Panc1 (cell line): Measurements from ENCODE around the gene NFATC1. TPM values are rescaled to one million over a fixed set of nuclear protein-coding genes. Genes with fewer than 3 reads are reported as not detected.

Experiments
- ATAC-seq: fragments of 200-7000 bp; cut with Tn5 transposase; 2 replicates; pipeline ENCODE4 v1.9.1; 2020; ENCODE audit warnings: mild to moderate bottlenecking, moderate library complexity
- BruUV-seq: library from RNA; stranded (reverse); fragments of 400-500 nt; replicated peaks from 2 replicates; lab custom pipeline; 2021; lab: Mats Ljungman, UMichigan
- CTCF ChIA-PET: fragments of 300-600 bp; sonication (Branson Sonifier 250); formaldehyde crosslinking; loops from one replicate; lab custom pipeline; 2022; ENCODE audit warnings: antibody characterized with exemption; lab: Charles Lee
- POLR2A ChIA-PET: fragments of 300-600 bp; sonication (Branson Sonifier 250); formaldehyde crosslinking; loops from one replicate; lab custom pipeline; 2022; ENCODE audit warnings: antibody characterized with exemption; lab: Charles Lee
- DNase-seq: peaks from one replicate; pipeline ENCODE4 v3.0.0-alpha.2; 2010; ENCODE audit warnings: low read depth, low spot score
- H3K27ac ChIP-seq: 2 replicates; pipeline ENCODE4 v1.5.1; 2011; ENCODE audit warnings: mild to moderate bottlenecking, low read length, inconsistent platforms
- H3K27me3 ChIP-seq: fragments of 200-500 bp; sonication (Bioruptor generic); 2 replicates; pipeline ENCODE4 v1.6.0; 2014; ENCODE audit warnings: low read length, inconsistent platforms; ENCODE audit not compliant: control insufficient read depth, insufficient read depth
- H3K36me3 ChIP-seq: fragments of 200-500 bp; sonication (Bioruptor generic); 2 replicates; pipeline ENCODE4 v1.5.1; 2014; ENCODE audit warnings: inconsistent platforms, mild to moderate bottlenecking, low read length, moderate library complexity; ENCODE audit not compliant: control insufficient read depth, insufficient read depth
- H3K4me1 ChIP-seq: 2 replicates; pipeline ENCODE4 v1.5.1; 2011; ENCODE audit warnings: inconsistent platforms, mild to moderate bottlenecking, low read length, moderate library complexity; ENCODE audit not compliant: control insufficient read depth, insufficient read depth
- H3K4me3 ChIP-seq, 2 experiments: 2 replicates each; pipeline ENCODE4 v1.5.1; 2011 to 2012; ENCODE audit warnings: low read depth in 2 of 2, low read length in 2 of 2, mild to moderate bottlenecking in 2 of 2, inconsistent platforms in 1 of 2, moderate library complexity in 1 of 2
- H3K9me3 ChIP-seq: fragments of 200-500 bp; sonication (Bioruptor generic); 2 replicates; pipeline ENCODE4 v1.5.1; 2014; ENCODE audit warnings: low read depth, mild to moderate bottlenecking, inconsistent platforms, low read length, moderate library complexity; ENCODE audit not compliant: control insufficient read depth, insufficient read depth
- POLR2AphosphoS5 ChIP-seq: IDR thresholded peaks from 2 replicates; pipeline ENCODE4 v1.6.1; 2012; ENCODE audit warnings: mild to moderate bottlenecking, low read depth, low read length, moderate library complexity
- SIN3A ChIP-seq: IDR thresholded peaks from 2 replicates; pipeline ENCODE4 v1.6.1; 2012; ENCODE audit warnings: low read depth, mild to moderate bottlenecking, low read length, moderate library complexity, borderline replicate concordance; ENCODE audit not compliant: insufficient read depth
- TCF7L2 ChIP-seq: IDR thresholded peaks from 2 replicates; pipeline ENCODE4 v1.6.1; 2011; ENCODE audit warnings: mild to moderate bottlenecking, low read depth, low read length, inconsistent platforms
- in situ Hi-C: cut with HindIII; loops from 2 replicates; pipeline ENCODE4 v1.10.0; 2016; ENCODE audit warnings: low sequenced_read_pairs, low pct_unique_long_range_greater_than_20kb
- intact Hi-C: fragments of 100-400 bp; cut with micrococcal nuclease; formaldehyde crosslinking; loops from one replicate; pipeline ENCODE4 v1.10.0; 2022; ENCODE audit not compliant: unreplicated experiment
- total RNA-seq: library from RNA; stranded (reverse); gene quantifications from one replicate; pipeline ENCODE4 v1.2.1, GENCODE V29; 2021; ENCODE audit not compliant: unreplicated experiment
- TF ChIP-seq, protein P1 (sequence below): fragments of 450-650 bp; IDR thresholded peaks from 2 replicates; pipeline ENCODE4 v1.5.1; 2017; ENCODE audit warnings: mild to moderate bottlenecking
- TF ChIP-seq, protein P2 (sequence below), 2 experiments: IDR thresholded peaks; 2 replicates each; pipeline ENCODE4 v1.6.1; 2011 to 2012; ENCODE audit warnings: low read depth in 2 of 2, control low read depth in 1 of 2, low read length in 1 of 2, mild to moderate bottlenecking in 1 of 2, moderate library complexity in 1 of 2; ENCODE audit not compliant: insufficient read depth in 1 of 2

The NFATC1 gene
- total RNA-seq, 1 experiment from 2014 or later, result 30.8 TPM

DNA sequence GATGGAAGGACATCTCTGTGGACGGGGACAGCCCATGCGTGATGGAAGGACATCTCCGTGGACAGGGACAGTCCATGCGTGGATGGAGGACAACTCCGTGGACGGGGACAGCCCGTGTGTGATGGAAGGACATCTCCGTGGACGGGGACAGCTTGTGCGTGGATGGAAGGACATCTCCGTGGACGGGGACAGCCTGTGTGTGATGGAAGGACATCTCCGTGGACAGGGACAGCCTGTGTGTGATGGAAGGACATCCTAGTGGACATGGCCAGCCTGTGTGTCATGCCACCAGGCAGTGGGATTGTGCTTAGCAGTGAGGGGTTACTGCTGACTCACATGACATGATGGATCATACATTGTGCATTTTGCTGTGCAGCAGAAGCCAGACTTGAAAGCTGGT is 30.0 kb upstream of the NFATC1 start:
- no peaks in the 10 kb centered on the region; the same call in 1 of the 2 replicates for H3K4me1 ChIP-seq
- intact Hi-C loops, result no loop called here
- in situ Hi-C loops, result no loop called here
- H3K9me3 ChIP-seq, result no peaks in the 10 kb centered on the region
- H3K27ac ChIP-seq, result no peak overlapping the region
- TF ChIP-seq, protein P1, sequence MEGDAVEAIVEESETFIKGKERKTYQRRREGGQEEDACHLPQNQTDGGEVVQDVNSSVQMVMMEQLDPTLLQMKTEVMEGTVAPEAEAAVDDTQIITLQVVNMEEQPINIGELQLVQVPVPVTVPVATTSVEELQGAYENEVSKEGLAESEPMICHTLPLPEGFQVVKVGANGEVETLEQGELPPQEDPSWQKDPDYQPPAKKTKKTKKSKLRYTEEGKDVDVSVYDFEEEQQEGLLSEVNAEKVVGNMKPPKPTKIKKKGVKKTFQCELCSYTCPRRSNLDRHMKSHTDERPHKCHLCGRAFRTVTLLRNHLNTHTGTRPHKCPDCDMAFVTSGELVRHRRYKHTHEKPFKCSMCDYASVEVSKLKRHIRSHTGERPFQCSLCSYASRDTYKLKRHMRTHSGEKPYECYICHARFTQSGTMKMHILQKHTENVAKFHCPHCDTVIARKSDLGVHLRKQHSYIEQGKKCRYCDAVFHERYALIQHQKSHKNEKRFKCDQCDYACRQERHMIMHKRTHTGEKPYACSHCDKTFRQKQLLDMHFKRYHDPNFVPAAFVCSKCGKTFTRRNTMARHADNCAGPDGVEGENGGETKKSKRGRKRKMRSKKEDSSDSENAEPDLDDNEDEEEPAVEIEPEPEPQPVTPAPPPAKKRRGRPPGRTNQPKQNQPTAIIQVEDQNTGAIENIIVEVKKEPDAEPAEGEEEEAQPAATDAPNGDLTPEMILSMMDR, result no peak
- TF ChIP-seq TCF7L2, result no peak
- TF ChIP-seq POLR2AphosphoS5, result no peak
- TF ChIP-seq, protein P2, sequence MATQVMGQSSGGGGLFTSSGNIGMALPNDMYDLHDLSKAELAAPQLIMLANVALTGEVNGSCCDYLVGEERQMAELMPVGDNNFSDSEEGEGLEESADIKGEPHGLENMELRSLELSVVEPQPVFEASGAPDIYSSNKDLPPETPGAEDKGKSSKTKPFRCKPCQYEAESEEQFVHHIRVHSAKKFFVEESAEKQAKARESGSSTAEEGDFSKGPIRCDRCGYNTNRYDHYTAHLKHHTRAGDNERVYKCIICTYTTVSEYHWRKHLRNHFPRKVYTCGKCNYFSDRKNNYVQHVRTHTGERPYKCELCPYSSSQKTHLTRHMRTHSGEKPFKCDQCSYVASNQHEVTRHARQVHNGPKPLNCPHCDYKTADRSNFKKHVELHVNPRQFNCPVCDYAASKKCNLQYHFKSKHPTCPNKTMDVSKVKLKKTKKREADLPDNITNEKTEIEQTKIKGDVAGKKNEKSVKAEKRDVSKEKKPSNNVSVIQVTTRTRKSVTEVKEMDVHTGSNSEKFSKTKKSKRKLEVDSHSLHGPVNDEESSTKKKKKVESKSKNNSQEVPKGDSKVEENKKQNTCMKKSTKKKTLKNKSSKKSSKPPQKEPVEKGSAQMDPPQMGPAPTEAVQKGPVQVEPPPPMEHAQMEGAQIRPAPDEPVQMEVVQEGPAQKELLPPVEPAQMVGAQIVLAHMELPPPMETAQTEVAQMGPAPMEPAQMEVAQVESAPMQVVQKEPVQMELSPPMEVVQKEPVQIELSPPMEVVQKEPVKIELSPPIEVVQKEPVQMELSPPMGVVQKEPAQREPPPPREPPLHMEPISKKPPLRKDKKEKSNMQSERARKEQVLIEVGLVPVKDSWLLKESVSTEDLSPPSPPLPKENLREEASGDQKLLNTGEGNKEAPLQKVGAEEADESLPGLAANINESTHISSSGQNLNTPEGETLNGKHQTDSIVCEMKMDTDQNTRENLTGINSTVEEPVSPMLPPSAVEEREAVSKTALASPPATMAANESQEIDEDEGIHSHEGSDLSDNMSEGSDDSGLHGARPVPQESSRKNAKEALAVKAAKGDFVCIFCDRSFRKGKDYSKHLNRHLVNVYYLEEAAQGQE (IDR thresholded peaks at IDR 0.05; ENCODE audit: insufficient read depth in 1 of 2, low read depth in 2 of 2, low read length in 1 of 2), result no peak
- TF ChIP-seq SIN3A, result no peak
- BruUV-seq, result no TSS peak
- no peak overlapping the region for H3K4me3 ChIP-seq
- ATAC-seq, result no peak
- H3K36me3 ChIP-seq, result no peaks in the 10 kb centered on the region
- ChIA-PET CTCF (no interaction called here), POLR2A (no interaction called here)
- no peak for DNase-seq
- no peaks in the 10 kb centered on the region for H3K27me3 ChIP-seq

DNA sequence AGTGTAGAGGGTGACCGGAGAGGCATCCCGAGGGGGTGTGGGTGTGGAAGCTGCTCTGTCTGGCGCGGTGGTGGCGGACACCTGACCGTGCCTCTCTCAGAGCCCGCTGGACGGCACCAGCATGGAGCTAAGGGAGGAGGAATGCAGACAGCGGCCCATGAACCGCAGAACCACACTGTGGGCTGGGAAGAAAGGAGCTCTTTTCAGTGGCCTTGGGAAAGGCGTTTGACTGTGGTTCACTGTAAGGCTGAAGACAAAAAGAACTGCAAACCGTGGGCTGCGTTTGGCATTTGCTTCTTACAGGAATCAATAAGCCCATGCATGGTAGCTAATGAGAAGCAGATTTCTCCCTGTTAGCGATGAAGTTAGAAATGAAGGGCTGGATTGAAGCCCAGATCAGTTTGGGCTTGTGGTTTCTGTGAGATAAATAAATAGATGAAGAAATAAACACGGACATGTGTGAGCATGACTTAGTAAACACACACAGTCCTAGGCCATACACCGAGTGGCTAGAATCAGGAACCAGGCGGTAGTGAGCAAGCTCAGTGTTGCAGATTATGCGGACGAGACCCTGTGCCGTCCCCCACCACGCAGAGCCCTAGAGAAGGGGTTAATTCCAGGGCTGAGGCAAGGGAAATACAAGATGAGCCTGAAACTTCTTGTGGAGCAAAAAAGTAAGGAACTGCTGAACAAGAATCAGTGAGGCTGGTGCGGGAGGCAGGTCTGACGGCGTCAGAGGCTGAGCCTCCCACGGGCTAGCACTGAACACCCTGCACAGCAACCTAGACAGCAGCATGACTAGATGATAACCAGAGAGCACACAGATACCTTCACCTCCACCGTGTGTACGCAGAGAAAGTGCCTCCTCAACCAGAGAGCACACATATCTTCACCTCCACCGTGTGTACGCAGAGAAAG is 29.3 kb upstream of the NFATC1 start:
- intact Hi-C loops (no loop called here), in situ Hi-C loops (no loop called here)
- Histone ChIP-seq H3K9me3 (no peaks in the 10 kb centered on the region), H3K36me3 (no peaks in the 10 kb centered on the region), H3K27ac (no peak overlapping the region), H3K4me3 (no peak overlapping the region), H3K27me3 (no peaks in the 10 kb centered on the region), H3K4me1 (no peaks in the 10 kb centered on the region; the same call in 1 of the 2 replicates)
- no peak for DNase-seq
- ChIA-PET CTCF (no interaction called here), POLR2A (no interaction called here)
- BruUV-seq, result no TSS peak
- ATAC-seq, result no peak
- no peak for TF ChIP-seq SIN3A

DNA sequence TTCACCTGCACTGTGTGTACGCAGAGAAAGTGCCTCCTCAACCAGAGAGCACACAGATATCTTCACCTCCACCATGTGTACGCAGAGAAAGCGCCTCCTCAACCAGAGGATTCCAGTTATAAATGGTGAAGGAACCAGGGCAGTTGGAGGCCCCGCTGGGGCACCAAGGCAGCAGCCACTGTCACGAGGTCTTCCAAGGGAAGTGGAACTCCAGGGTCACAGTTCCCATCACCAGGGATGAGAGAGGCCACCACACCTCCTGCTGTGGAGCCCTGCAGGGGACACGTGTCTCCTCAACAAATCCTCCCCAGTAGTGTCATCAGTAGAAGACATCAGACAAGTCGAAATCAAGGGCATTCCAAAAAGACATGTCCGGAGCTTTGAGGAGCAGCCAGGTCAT is 28.2 kb upstream of the NFATC1 start:
- Histone ChIP-seq H3K27me3 (no peaks in the 10 kb centered on the region), H3K36me3 (no peaks in the 10 kb centered on the region), H3K27ac (no peak overlapping the region), H3K4me3 (no peak overlapping the region), H3K4me1 (no peaks in the 10 kb centered on the region), H3K9me3 (no peaks in the 10 kb centered on the region)
- BruUV-seq, result no TSS peak
- DNase-seq, result no peak
- ATAC-seq, result no peak
- in situ Hi-C loops (no loop called here), intact Hi-C loops (no loop called here)
- TF ChIP-seq TCF7L2, result no peak
- TF ChIP-seq, protein P2 (IDR thresholded peaks at IDR 0.05; ENCODE audit: insufficient read depth in 1 of 2, low read depth in 2 of 2, low read length in 1 of 2), result no peak
- no peak for TF ChIP-seq SIN3A
- no peak for TF ChIP-seq POLR2AphosphoS5
- TF ChIP-seq, protein P1, result no peak
- CTCF ChIA-PET, result no interaction called here
- POLR2A ChIA-PET, result no interaction called here
